Right atrium auricular region (tissue), 2 donors: ENCODE measurements around the gene LYRM9. TPM values are rescaled to one million over a fixed set of nuclear protein-coding genes. Genes with fewer than 3 reads are reported as not detected.
"Not testable (repeated sequence)": the region's sequence is repeated elsewhere in the genome, so short reads cannot be mapped to it uniquely, and the experiment has no call there.

Experiments used
- DNase-seq: peaks from one replicate; pipeline ENCODE4 v3.0.0-alpha.2; 2019; ENCODE audit warnings: low spot score
- H3K27ac ChIP-seq, 2 donors: fragments of 200-600 bp; sonication (generic); 1 replicate in 1 of 2; 2 replicates in 1 of 2; pipeline ENCODE4 v1.5.1; 2016 to 2019
- H3K27me3 ChIP-seq, 2 donors: fragments of 200-600 bp; sonication (generic); one replicate each; pipeline versions ENCODE4 v1.5.1 to v1.6.0; 2017 to 2019
- H3K36me3 ChIP-seq: fragments of 200-600 bp; sonication (generic); one replicate; pipeline ENCODE4 v1.5.1; 2016
- H3K4me1 ChIP-seq, 2 donors: fragments of 200-600 bp; sonication (generic); one replicate each; pipeline versions ENCODE4 v1.5.1 to v1.6.0; 2017 to 2019
- H3K4me3 ChIP-seq, 2 donors: fragments of 200-600 bp; sonication (generic); 1 replicate in 1 of 2; 2 replicates in 1 of 2; pipeline ENCODE4 v1.5.1; 2017 to 2019; ENCODE audit warnings: mild to moderate bottlenecking in 1 of 2, moderate library complexity in 1 of 2
- H3K9me3 ChIP-seq, 2 donors: fragments of 200-600 bp; sonication (generic); one replicate each; pipeline ENCODE4 v1.5.1; 2019
- CTCF ChIP-seq, 2 donors: fragments of 200-600 bp; sonication (generic); IDR thresholded peaks; one replicate each; pipeline ENCODE4 v1.5.1; 2019; ENCODE audit warnings: antibody characterized with exemption in 2 of 2
- total RNA-seq, 2 donors: library from RNA; depleted of rRNA; stranded (reverse); fragments of >200 nt; gene quantifications; one replicate each; pipeline ENCODE4 v1.1.0, GENCODE V29; 2016

The LYRM9 gene
- total RNA-seq, 2 donors from 2014 or later: 13.8 to 19.5 TPM

GRCh38 chr17:27889711-27890251, 3.4 kb downstream of the LYRM9 start:
- Histone ChIP-seq H3K4me1 (peaks cover 0 to 15% of the 10 kb centered on the region in 2 donors), H3K9me3 (no peaks in the 10 kb centered on the region), H3K27me3 (no peaks in the 10 kb centered on the region), H3K27ac (no peak overlapping the region), H3K36me3 (no peaks in the 10 kb centered on the region), H3K4me3 (no peak overlapping the region)
- no peak for TF ChIP-seq CTCF (IDR thresholded peaks at IDR 0.05)
- DNase-seq: no peak

DNA sequence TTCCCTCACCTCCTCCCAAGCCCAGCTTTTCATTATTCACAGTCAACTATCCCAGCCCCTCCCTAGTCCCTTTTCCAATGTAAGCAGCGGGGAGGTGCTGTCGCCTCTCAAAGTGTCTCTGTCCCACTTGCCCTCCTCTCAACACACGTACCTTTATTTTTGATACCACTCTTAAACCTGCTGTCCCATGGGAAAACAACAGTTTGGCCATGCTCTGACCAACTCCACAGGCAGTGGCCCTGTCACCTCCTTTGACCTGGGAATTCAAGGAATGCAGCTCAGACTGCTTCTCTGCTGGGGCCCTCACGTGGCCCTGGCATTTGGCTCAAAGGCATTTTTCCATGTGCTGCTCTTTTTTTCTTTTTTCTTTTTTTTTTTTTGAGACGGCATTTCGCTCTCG, 4.2 kb downstream of the LYRM9 start:
- H3K36me3 ChIP-seq: no peaks in the 10 kb centered on the region
- no peaks in the 10 kb centered on the region for H3K9me3 ChIP-seq
- H3K27me3 ChIP-seq: no peaks in the 10 kb centered on the region
- H3K27ac ChIP-seq: no peak overlapping the region
- DNase-seq: no peak
- no peak overlapping the region for H3K4me3 ChIP-seq
- TF ChIP-seq CTCF (IDR thresholded peaks at IDR 0.05): peak in 1 of 2 donors; percentile 26
- peaks cover 0 to 15% of the 10 kb centered on the region in 2 donors for H3K4me1 ChIP-seq

- Histone ChIP-seq H3K27ac (no peak overlapping the region), H3K4me3 (no peak overlapping the region), H3K36me3 (no peaks in the 10 kb centered on the region), H3K9me3 (no peaks in the 10 kb centered on the region), H3K27me3 (no peaks in the 10 kb centered on the region), H3K4me1 (peaks cover 0 to 9% of the 10 kb centered on the region in 2 donors)
- DNase-seq: no peak
- TF ChIP-seq CTCF (IDR thresholded peaks at IDR 0.05): no peak
Measured at GRCh38 chr17:27888067-27888466, 5.1 kb downstream of the LYRM9 start.

GRCh38 chr17:27886348-27886906, 6.7 kb downstream of the LYRM9 start:
- not testable (repeated sequence) for H3K4me3 ChIP-seq, H3K27me3 ChIP-seq

GRCh38 chr17:27882162-27882840, 10.9 kb downstream of the LYRM9 start:
- H3K36me3 ChIP-seq: no peaks in the 10 kb centered on the region
- no peak for TF ChIP-seq CTCF (IDR thresholded peaks at IDR 0.05)
- H3K9me3 ChIP-seq: no peaks in the 10 kb centered on the region
- no peak for DNase-seq
- no peaks in the 10 kb centered on the region for H3K27me3 ChIP-seq
- H3K4me3 ChIP-seq: no peak overlapping the region
- H3K27ac ChIP-seq: no peak overlapping the region
- H3K4me1 ChIP-seq: no peaks in the 10 kb centered on the region

More at GRCh38 chr17:27886348-27886906, 6.7 kb downstream of the LYRM9 start:
- not testable (repeated sequence) for H3K9me3 ChIP-seq, DNase-seq, H3K27ac ChIP-seq, H3K36me3 ChIP-seq, H3K4me1 ChIP-seq

GRCh38 chr17:27879987-27880608, 13.1 kb downstream of the LYRM9 start:
- H3K4me1 ChIP-seq: no peaks in the 10 kb centered on the region
- H3K36me3 ChIP-seq: no peaks in the 10 kb centered on the region
- H3K9me3 ChIP-seq: no peaks in the 10 kb centered on the region
- H3K27me3 ChIP-seq: no peaks in the 10 kb centered on the region
- no peak for DNase-seq
- H3K4me3 ChIP-seq: no peak overlapping the region
- no peak overlapping the region for H3K27ac ChIP-seq
- TF ChIP-seq CTCF (IDR thresholded peaks at IDR 0.05): peak; percentile 63 to 86
